ENCODE measurements around the gene C11orf97.
"Not testable (repeated sequence)": the region's sequence is repeated elsewhere in the genome, so short reads cannot be mapped to it uniquely, and the experiment has no call there.

C11orf97 gene

GRCh38 chr11:94511932-94512781 lies at the start of gene C11orf97:
Gene C11orf97, plus strand, starts transcription at chr11:94512461. Its CDS starts 68 bp downstream, at chr11:94512529.
- peak; percentile 73 for DNase-seq (ENCODE audit: low spot score)

GRCh38 chr11:94469416-94469815 lies 42.8 kb upstream of the C11orf97 start:
- DNase-seq (ENCODE audit: low spot score), result no peak

GRCh38 chr11:94472916-94473799 lies 39.1 kb upstream of the C11orf97 start:
- DNase-seq (ENCODE audit: low spot score), result no peak

- no peak for DNase-seq (ENCODE audit: low spot score)
Observed at GRCh38 chr11:94477624-94478023, 34.6 kb upstream of the C11orf97 start.

GRCh38 chr11:94481342-94481741 lies 30.9 kb upstream of the C11orf97 start:
- no peak for DNase-seq (ENCODE audit: low spot score)

- no peak for DNase-seq (ENCODE audit: low spot score)
Observed at GRCh38 chr11:94486068-94486467, 26.2 kb upstream of the C11orf97 start.

- DNase-seq (ENCODE audit: low spot score), result peak; percentile 99
Observed at GRCh38 chr11:94493281-94494125, 18.8 kb upstream of the C11orf97 start, which contains the start of the genes ANKRD49 and MRE11. Gene ANKRD49, plus strand, starts transcription at chr11:94493984. Its CDS starts 2,710 bp downstream, at chr11:94496694. Gene MRE11, minus strand, starts transcription at chr11:94493844. Its CDS starts 1,043 bp downstream, at chr11:94492801.

- DNase-seq (ENCODE audit: low spot score), result no peak
Observed at GRCh38 chr11:94494126-94494680, 18.1 kb upstream of the C11orf97 start.

- DNase-seq (ENCODE audit: low spot score), result no peak
Observed at GRCh38 chr11:94500181-94500580, 12.1 kb upstream of the C11orf97 start.

GRCh38 chr11:94501522-94501921 lies 10.7 kb upstream of the C11orf97 start:
- no peak for DNase-seq (ENCODE audit: low spot score)

GRCh38 chr11:94504689-94505293 lies 7.5 kb upstream of the C11orf97 start:
- peak; percentile 43 for DNase-seq (ENCODE audit: low spot score)

GRCh38 chr11:94506513-94506912 lies 5.7 kb upstream of the C11orf97 start:
- DNase-seq (ENCODE audit: low spot score), result not testable (repeated sequence)

GRCh38 chr11:94507485-94507884 lies 4.8 kb upstream of the C11orf97 start:
- no peak for DNase-seq (ENCODE audit: low spot score)

GRCh38 chr11:94513091-94513490 lies 830 bp downstream of the C11orf97 start:
- DNase-seq (ENCODE audit: low spot score), result no peak

- no peak for DNase-seq (ENCODE audit: low spot score)
Observed at GRCh38 chr11:94515398-94515797, 3.1 kb downstream of the C11orf97 start.

GRCh38 chr11:94516725-94517124 lies 4.5 kb downstream of the C11orf97 start:
- no peak for DNase-seq (ENCODE audit: low spot score)

- no peak for DNase-seq (ENCODE audit: low spot score)
Observed at GRCh38 chr11:94518300-94518699, 6.0 kb downstream of the C11orf97 start.

- no peak for DNase-seq (ENCODE audit: low spot score)
Observed at GRCh38 chr11:94519478-94520084, 7.3 kb downstream of the C11orf97 start.

- no peak for DNase-seq (ENCODE audit: low spot score)
Observed at GRCh38 chr11:94521684-94522083, 9.4 kb downstream of the C11orf97 start.

- no peak for DNase-seq (ENCODE audit: low spot score)
Observed at GRCh38 chr11:94524341-94524740, 12.1 kb downstream of the C11orf97 start.

Data from Ammon's horn (tissue), 1 donor.